GM06990 (cell line): ENCODE measurements around the gene ST6GALNAC3.

Experiments used
- DNase-seq: peaks from one replicate; pipeline ENCODE4 v3.0.0-alpha.2; 2011; ENCODE audit not compliant: insufficient read length; ENCODE audit errors: extremely low read depth
- H3K27me3 ChIP-seq: replicated peaks from 2 replicates; pipeline ENCODE4 v1.6.0; 2011; ENCODE audit warnings: low read length; ENCODE audit not compliant: control insufficient read depth, insufficient read depth
- H3K36me3 ChIP-seq: 2 replicates; pipeline ENCODE4 v1.5.1; 2011; ENCODE audit warnings: low read length; ENCODE audit not compliant: control insufficient read depth, insufficient read depth
- H3K4me3 ChIP-seq: replicated peaks from 2 replicates; pipeline ENCODE4 v1.5.1; 2011; ENCODE audit warnings: low read depth, mild to moderate bottlenecking, control low read depth, low read length
- CTCF ChIP-seq: IDR thresholded peaks from 2 replicates; pipeline ENCODE4 v1.5.1; 2011; ENCODE audit warnings: low read length, control low read depth, mild to moderate bottlenecking, inconsistent platforms; ENCODE audit not compliant: insufficient read depth, poor library complexity, severe bottlenecking

The ST6GALNAC3 gene

GRCh38 chr1:76154206-76154956 is 79.8 kb downstream of the ST6GALNAC3 start:
- peak; percentile 92 for TF ChIP-seq CTCF
- Histone ChIP-seq H3K4me3 (peak overlapping the region; percentile 38), H3K36me3 (no peaks in the 10 kb centered on the region), H3K27me3 (no peaks in the 10 kb centered on the region; the same call in 1 of the 2 replicates)
- DNase-seq = peak; percentile 47

GRCh38 chr1:76156987-76157386 is 82.4 kb downstream of the ST6GALNAC3 start:
- Histone ChIP-seq H3K27me3 (no peaks in the 10 kb centered on the region), H3K4me3 (no peak overlapping the region), H3K36me3 (no peaks in the 10 kb centered on the region)
- DNase-seq = no peak
- TF ChIP-seq CTCF = no peak

- no peak overlapping the region for H3K4me3 ChIP-seq
- no peaks in the 10 kb centered on the region for H3K36me3 ChIP-seq
- DNase-seq = no peak
- no peak for TF ChIP-seq CTCF
- H3K27me3 ChIP-seq = no peaks in the 10 kb centered on the region
Observed at GRCh38 chr1:76158126-76158525, 83.6 kb downstream of the ST6GALNAC3 start.

GRCh38 chr1:76160225-76160624 is 85.7 kb downstream of the ST6GALNAC3 start:
- DNase-seq = no peak
- Histone ChIP-seq H3K4me3 (no peak overlapping the region), H3K27me3 (no peaks in the 10 kb centered on the region), H3K36me3 (no peaks in the 10 kb centered on the region)
- no peak for TF ChIP-seq CTCF

GRCh38 chr1:76161451-76161850 is 86.9 kb downstream of the ST6GALNAC3 start:
- no peak for TF ChIP-seq CTCF
- Histone ChIP-seq H3K4me3 (no peak overlapping the region), H3K36me3 (no peaks in the 10 kb centered on the region)

More at GRCh38 chr1:76161451-76161850, 86.9 kb downstream of the ST6GALNAC3 start:
- no peak for DNase-seq
- H3K27me3 ChIP-seq = no peaks in the 10 kb centered on the region
